WTC11 (cell line): ENCODE results near the gene RAPGEF5. TPM values are rescaled to one million over a fixed set of nuclear protein-coding genes. Genes with fewer than 3 reads are reported as not detected.

Source experiments
- ATAC-seq: fragments of 200-7000 bp; cut with Tn5 transposase; 2 replicates; pipeline ENCODE4 v1.10.0; 2021; ENCODE audit warnings: mild to moderate bottlenecking, moderate library complexity
- CTCF ChIA-PET: fragments of 300-600 bp; sonication (Branson Sonifier 250); formaldehyde crosslinking; loops from one replicate; lab custom pipeline; 2021; ENCODE audit warnings: antibody characterized with exemption; lab: Charles Lee
- POLR2A ChIA-PET: fragments of 350-600 bp; sonication (Branson Sonifier 250); formaldehyde crosslinking; loops from one replicate; lab custom pipeline; 2021; ENCODE audit warnings: antibody characterized with exemption; lab: Charles Lee
- DNase-seq: peaks from one replicate; pipeline ENCODE4 v3.0.0; 2021; ENCODE audit warnings: low spot score
- H3K27ac Mint-ChIP-seq: 2 replicates; pipeline ENCODE4 v1.8.0; 2021; ENCODE audit warnings: mixed read lengths
- H3K27me3 Mint-ChIP-seq: 2 replicates; pipeline ENCODE4 v1.8.0; 2021; ENCODE audit warnings: low read depth, mild to moderate bottlenecking, moderate library complexity, mixed read lengths
- H3K36me3 Mint-ChIP-seq: 2 replicates; pipeline ENCODE4 v1.8.0; 2021; ENCODE audit warnings: mixed read lengths
- H3K4me1 Mint-ChIP-seq: 2 replicates; pipeline ENCODE4 v1.8.0; 2022; ENCODE audit warnings: mixed read lengths
- H3K4me3 Mint-ChIP-seq: 2 replicates; pipeline ENCODE4 v1.8.0; 2021; ENCODE audit warnings: mild to moderate bottlenecking, moderate library complexity, mixed read lengths
- H3K9me3 Mint-ChIP-seq: 2 replicates; pipeline ENCODE4 v1.8.0; 2021; ENCODE audit warnings: mixed read lengths
- ARID4B ChIP-seq: sonication (generic); formaldehyde crosslinking; IDR thresholded peaks from 2 replicates; pipeline ENCODE4 v1.8.0; 2023; ENCODE audit warnings: missing genetic modification reagents, mild to moderate bottlenecking, borderline replicate concordance
- ATF1 ChIP-seq: sonication (generic); formaldehyde crosslinking; IDR thresholded peaks from 2 replicates; pipeline ENCODE4 v1.8.1; 2023; ENCODE audit warnings: mild to moderate bottlenecking, moderate library complexity, missing genetic modification reagents
- E2F4 ChIP-seq: sonication (generic); formaldehyde crosslinking; IDR thresholded peaks from 2 replicates; pipeline ENCODE4 v1.8.1; 2022; ENCODE audit warnings: low read depth, mild to moderate bottlenecking, moderate library complexity, missing genetic modification reagents, borderline replicate concordance
- E2F5 ChIP-seq: sonication (generic); formaldehyde crosslinking; IDR thresholded peaks from 2 replicates; pipeline ENCODE4 v1.8.1; 2022; ENCODE audit warnings: mild to moderate bottlenecking, moderate library complexity, missing genetic modification reagents
- GABPB1 ChIP-seq: sonication (generic); formaldehyde crosslinking; IDR thresholded peaks from 2 replicates; pipeline ENCODE4 v1.8.1; 2023; ENCODE audit warnings: mild to moderate bottlenecking, missing genetic modification reagents
- JAZF1 ChIP-seq: fragments of 250-450 bp; sonication (Bioruptor Pico); IDR thresholded peaks from 2 replicates; pipeline ENCODE4 v1.9.0; 2021; ENCODE audit warnings: moderate library complexity, mild to moderate bottlenecking, inconsistent platforms
- NR3C1 ChIP-seq: sonication (generic); formaldehyde crosslinking; conservative IDR thresholded peaks from 2 replicates; pipeline ENCODE4 v1.8.1; 2023; ENCODE audit warnings: low read depth, mild to moderate bottlenecking, missing genetic modification reagents
- STAT6 ChIP-seq: sonication (generic); formaldehyde crosslinking; conservative IDR thresholded peaks from 2 replicates; pipeline ENCODE4 v1.8.1; 2023; ENCODE audit warnings: mild to moderate bottlenecking, low read depth, missing genetic modification reagents, moderate library complexity
- ZBTB21 ChIP-seq: sonication (generic); formaldehyde crosslinking; IDR thresholded peaks from 2 replicates; pipeline ENCODE4 v1.8.1; 2023; ENCODE audit warnings: mild to moderate bottlenecking, missing genetic modification reagents, borderline replicate concordance
- ZNF423 ChIP-seq: fragments of 250-450 bp; sonication (Bioruptor Pico); IDR thresholded peaks from 2 replicates; pipeline ENCODE4 v2.1.2; 2022; ENCODE audit warnings: mild to moderate bottlenecking, moderate library complexity
- total RNA-seq: library from RNA; stranded (reverse); gene quantifications from 3 replicates; pipeline ENCODE4 v1.2.3, GENCODE V29; 2021

RAPGEF5 gene
- total RNA-seq, 1 experiment from 2014 or later: 12.3 TPM

- TF ChIP-seq STAT6 (CRISPR knock-in tag): no peak
- TF ChIP-seq ATF1 (CRISPR knock-in tag): no peak
- no peak for TF ChIP-seq NR3C1 (CRISPR knock-in tag)
Measured at GRCh38 chr7:22075561-22075960, 281.4 kb downstream of the RAPGEF5 start (continued).

- CTCF ChIA-PET: interaction anchor here (0.9 to 2.1 kb wide), 3 partner anchors 8 to 35 kb away, joined by 3 to 12 read pairs (median 3); no protein-coding TSS in a partner anchor
- H3K36me3 Mint-ChIP-seq: 0 out of 2 replicates have a peak, but pooled peaks cover 2% of the 10 kb centered on the region
- POLR2A ChIA-PET: no interaction called here
- TF ChIP-seq E2F4 (CRISPR knock-in tag) (no peak), ZBTB21 (no peak), JAZF1 (no peak), ZNF423 (CRISPR knock-in tag) (no peak), GABPB1 (no peak), ARID4B (no peak), E2F5 (CRISPR knock-in tag) (no peak)
- ATAC-seq (no peak), DNase-seq (no peak)
- no peaks in the 10 kb centered on the region for H3K4me1 Mint-ChIP-seq
- no peak overlapping the region for H3K27ac Mint-ChIP-seq
- peaks cover 14% of the 10 kb centered on the region for H3K9me3 Mint-ChIP-seq
- H3K27me3 Mint-ChIP-seq: no peaks in the 10 kb centered on the region
- no peak overlapping the region for H3K4me3 Mint-ChIP-seq
Measured at GRCh38 chr7:22074897-22075296, 282.1 kb downstream of the RAPGEF5 start.

Other genes with a start within 250 kb of the RAPGEF5 start
- gene STEAP1B, start 143.0 kb upstream of the RAPGEF5 start, total RNA-seq: 5.4 to 6.3 TPM (median 5.5 TPM) in 3 replicates